H1 (cell line): ENCODE results near the gene H1-8. TPM values are rescaled to one million over a fixed set of nuclear protein-coding genes. Genes with fewer than 3 reads are reported as not detected.
A peak's percentile ranks its signal among the peaks of the same experiment; 100 is the strongest.

Experiments
- CTCF ChIA-PET: fragments of 300-600 bp; sonication (Branson Sonifier 250); formaldehyde crosslinking; loops from one replicate; lab custom pipeline; 2021; ENCODE audit not compliant: partially characterized antibody; lab: Charles Lee
- POLR2A ChIA-PET: fragments of 300-600 bp; sonication (Branson Sonifier 250); formaldehyde crosslinking; loops from one replicate; lab custom pipeline; 2021; ENCODE audit warnings: inconsistent platforms; ENCODE audit not compliant: partially characterized antibody; lab: Charles Lee
- DNase-seq, 2 experiments: peaks; one replicate each; pipeline versions ENCODE4 v3.0.0 to v3.0.0-alpha.2; 2010 to 2022; ENCODE audit warnings: low spot score in 2 of 2, low read depth in 1 of 2, mixed read lengths in 1 of 2
- FAIRE-seq: peaks from 2 replicates; lab custom pipeline; 2011; peaks lifted over from hg19 to GRCh38; lab: Jason Lieb, UNC
- H2AFZ ChIP-seq: 2 replicates; pipeline ENCODE4 v1.8.1; 2012; ENCODE audit warnings: low read length, inconsistent platforms
- H2AK5ac ChIP-seq: 2 replicates; pipeline ENCODE4 v1.6.1; 2013; ENCODE audit warnings: low read depth, low read length
- H2BK120ac ChIP-seq: replicated peaks from 2 replicates; pipeline ENCODE3; 2013; ENCODE audit warnings: low read depth, low read length, inconsistent platforms
- H2BK12ac ChIP-seq: 2 replicates; pipeline ENCODE4 v1.6.1; 2013; ENCODE audit warnings: low read depth, low read length
- H2BK15ac ChIP-seq: 2 replicates; pipeline ENCODE4 v1.6.1; 2013; ENCODE audit warnings: low read length
- H2BK20ac ChIP-seq: 2 replicates; pipeline ENCODE4 v1.6.1; 2013; ENCODE audit warnings: low read length
- H2BK5ac ChIP-seq: 2 replicates; pipeline ENCODE4 v1.6.1; 2013; ENCODE audit warnings: low read depth, low read length
- H3K14ac ChIP-seq: 2 replicates; pipeline ENCODE4 v1.6.1; 2013; ENCODE audit warnings: inconsistent platforms; ENCODE audit not compliant: insufficient read length
- H3K18ac ChIP-seq: 2 replicates; pipeline ENCODE4 v1.6.1; 2013; ENCODE audit warnings: low read length; ENCODE audit errors: extremely low read depth
- H3K23ac ChIP-seq: 2 replicates; pipeline ENCODE4 v1.6.1; 2013; ENCODE audit warnings: inconsistent platforms; ENCODE audit not compliant: insufficient read length
- H3K23me2 ChIP-seq: 2 replicates; pipeline ENCODE4 v1.6.1; 2013; ENCODE audit warnings: low read depth, low read length
- H3K27ac ChIP-seq: 2 replicates; pipeline ENCODE4 v1.6.1; 2011; ENCODE audit warnings: low read depth, low read length, inconsistent platforms
- H3K27me3 ChIP-seq, 4 experiments: replicated peaks in 1 of 4; 1 replicate in 1 of 4; 2 replicates in 3 of 4; pipeline versions ENCODE4 v1.6.1 to v1.8.1; 2011 to 2013; ENCODE audit warnings: low read length in 3 of 4, mild to moderate bottlenecking in 3 of 4, inconsistent platforms in 2 of 4, mixed read lengths in 2 of 4, moderate library complexity in 1 of 4; ENCODE audit not compliant: control insufficient read depth in 3 of 4, insufficient read depth in 3 of 4; ENCODE audit errors: extremely low read depth in 1 of 4
- H3K36me3 ChIP-seq, 4 experiments: 2 replicates each; pipeline versions ENCODE4 v1.6.1 to v1.8.1; 2011 to 2013; ENCODE audit warnings: mild to moderate bottlenecking in 4 of 4, low read length in 3 of 4, moderate library complexity in 2 of 4, control low read depth in 1 of 4, inconsistent platforms in 1 of 4; ENCODE audit not compliant: insufficient read depth in 4 of 4, control insufficient read depth in 2 of 4
- H3K4ac ChIP-seq: replicated peaks from 2 replicates; pipeline ENCODE3; 2013; ENCODE audit warnings: low read length, low read depth, mixed read lengths, inconsistent platforms; ENCODE audit not compliant: insufficient read length
- H3K4me1 ChIP-seq, 4 experiments: replicated peaks in 1 of 4; 1 replicate in 1 of 4; 2 replicates in 3 of 4; pipeline versions ENCODE4 v1.6.1 to v1.8.1; 2011 to 2013; ENCODE audit warnings: low read length in 3 of 4, inconsistent platforms in 2 of 4, mixed read lengths in 1 of 4; ENCODE audit not compliant: insufficient read depth in 4 of 4, control insufficient read depth in 3 of 4
- H3K4me2 ChIP-seq, 2 experiments: 2 replicates each; pipeline versions ENCODE4 v1.6.1 to v1.8.1; 2011 to 2013; ENCODE audit warnings: low read depth in 2 of 2, low read length in 2 of 2, control low read depth in 1 of 2, inconsistent platforms in 1 of 2, mild to moderate bottlenecking in 1 of 2; ENCODE audit not compliant: insufficient read depth in 1 of 2
- H3K4me3 ChIP-seq, 4 experiments: fragments of 200-600, 300-600 bp in 1 of 4; sonication (generic), shearing (Covaris generic), sonication (Bioruptor Twin) in 1 of 4; 2 replicates each; pipeline versions ENCODE4 v1.5.1 to v1.8.1; 2011 to 2016; ENCODE audit warnings: low read length in 4 of 4, low read depth in 3 of 4, control low read depth in 2 of 4, inconsistent platforms in 2 of 4, mild to moderate bottlenecking in 2 of 4, mixed read lengths in 1 of 4, moderate library complexity in 1 of 4; ENCODE audit not compliant: insufficient read depth in 2 of 4; ENCODE audit errors: extremely low read depth in 1 of 4
- H3K56ac ChIP-seq: replicated peaks from 2 replicates; pipeline ENCODE3; 2013; ENCODE audit warnings: low read depth, mild to moderate bottlenecking, mixed read lengths, low read length, inconsistent platforms; ENCODE audit not compliant: insufficient read length
- H3K79me1 ChIP-seq: 2 replicates; pipeline ENCODE4 v1.6.1; 2013; ENCODE audit warnings: low read depth, low read length, control low read depth
- H3K79me2 ChIP-seq, 2 experiments: 2 replicates each; pipeline versions ENCODE4 v1.6.1 to v1.8.1; 2012 to 2013; ENCODE audit warnings: low read length in 2 of 2, mild to moderate bottlenecking in 2 of 2, inconsistent platforms in 1 of 2; ENCODE audit not compliant: insufficient read depth in 2 of 2, control insufficient read depth in 1 of 2
- H3K9ac ChIP-seq, 4 experiments: replicated peaks in 1 of 4; 1 replicate in 1 of 4; 2 replicates in 3 of 4; pipeline versions ENCODE4 v1.6.1 to v1.8.1; 2011 to 2013; ENCODE audit warnings: low read depth in 3 of 4, low read length in 3 of 4, control low read depth in 2 of 4, mild to moderate bottlenecking in 2 of 4, moderate library complexity in 2 of 4, inconsistent platforms in 1 of 4; ENCODE audit errors: extremely low read depth in 1 of 4
- H3K9me3 ChIP-seq, 2 experiments: 2 replicates each; pipeline versions ENCODE4 v1.6.1 to v1.8.1; 2012 to 2013; ENCODE audit warnings: mild to moderate bottlenecking in 2 of 2, moderate library complexity in 2 of 2, control low read depth in 1 of 2, inconsistent platforms in 1 of 2, low read depth in 1 of 2, low read length in 1 of 2, mixed read lengths in 1 of 2; ENCODE audit not compliant: insufficient read depth in 2 of 2
- H4K20me1 ChIP-seq, 2 experiments: replicated peaks in 1 of 2; 2 replicates each; pipeline versions ENCODE3 to v1.8.1; 2011 to 2013; ENCODE audit warnings: inconsistent platforms in 2 of 2, low read length in 2 of 2, mild to moderate bottlenecking in 1 of 2; ENCODE audit not compliant: insufficient read depth in 2 of 2, control insufficient read depth in 1 of 2
- H4K5ac ChIP-seq: 2 replicates; pipeline ENCODE4 v1.6.1; 2013; ENCODE audit warnings: low read length, low read depth, mixed read lengths, inconsistent platforms; ENCODE audit not compliant: insufficient read length
- H4K8ac ChIP-seq: 2 replicates; pipeline ENCODE4 v1.8.0; 2013; ENCODE audit warnings: mild to moderate bottlenecking, moderate library complexity, low read length, inconsistent platforms; ENCODE audit not compliant: insufficient read depth; ENCODE audit errors: extremely low read depth
- H4K91ac ChIP-seq: replicated peaks from 2 replicates; pipeline ENCODE3; 2013; ENCODE audit warnings: low read length, mixed read lengths, inconsistent platforms; ENCODE audit not compliant: insufficient read length
- RAD21 ChIP-seq, 2 experiments: IDR thresholded peaks in 1 of 2; conservative IDR thresholded peaks in 1 of 2; 2 replicates each; pipeline ENCODE4 v1.6.1; 2011; ENCODE audit warnings: low read depth in 2 of 2, low read length in 2 of 2, improper control_type of control experiment in 1 of 2, inconsistent platforms in 1 of 2, mild to moderate bottlenecking in 1 of 2, moderate library complexity in 1 of 2
- WGBS, 2 experiments: shearing (Covaris generic) in 1 of 2; methylation state at CpG; one replicate each; pipeline versions ENCODE4 v1.1.6 to v1.1.7; 2013 to 2015; ENCODE audit warnings: low lambda C conversion rate in 2 of 2, mixed read lengths in 2 of 2, inconsistent platforms in 1 of 2, low coverage in 1 of 2, missing lambda C conversion rate in 1 of 2; ENCODE audit not compliant: insufficient replicate concordance in 2 of 2, insufficient coverage in 1 of 2, insufficient read length in 1 of 2; ENCODE audit errors: extremely low coverage in 1 of 2, missing lambda C conversion rate in 1 of 2; 5-methylcytosine and 5-hydroxymethylcytosine counted together
- polyA plus RNA-seq, 7 experiments: library from polyadenylated mRNA; depleted of rRNA in 3 of 7; stranded (reverse) in 5 of 7; unstranded in 2 of 7; fragments of >200 nt in 5 of 7; fragments of 200-250 nt in 2 of 7; gene quantifications; 1 replicate in 5 of 7; 2 replicates in 1 of 7; 4 replicates in 1 of 7; pipeline versions ENCODE4 v1.2.1 to v1.2.3, GENCODE V29; 2011 to 2013; ENCODE audit warnings: missing spikeins in 2 of 7, mixed read lengths in 2 of 7
- total RNA-seq: library from RNA; stranded (reverse); fragmentation: NEBNext Ultra II Directional; extraction: Animal tissue kit (Norgen Biotek cat#: 25700); gene quantifications from 2 replicates; pipeline ENCODE4 v1.2.1, GENCODE V29; 2021

Gene H1-8
- total and polyA plus RNA-seq, 2 of the 8 experiments (the other 6 are each of a cell fraction or from before 2014, with no cell fraction given) = not detected

GRCh38 chr3:129527262-129527661 lies 15.7 kb upstream of the H1-8 start:
- Histone ChIP-seq H4K8ac (no peak overlapping the region; the same call in 1 of the 2 replicates), H4K91ac (no peak overlapping the region), H2BK12ac (peak overlapping the region; percentile 68; the same call in 1 of the 2 replicates), H3K9ac (no peak overlapping the region), H2BK120ac (no peak overlapping the region), H3K4me2 (no peak overlapping the region), H3K18ac (peak overlapping the region; percentile 60; the same call in 1 of the 2 replicates), H3K27me3 (no peaks in the 10 kb centered on the region), H2AK5ac (no peak overlapping the region), H3K14ac (no peak overlapping the region), H2AFZ (0 out of 2 replicates have a peak overlapping the region, but pooled peaks have one; percentile 9), H3K4ac (no peak overlapping the region), H3K23me2 (peaks cover 2% of the 10 kb centered on the region; the same call in 1 of the 2 replicates), H2BK20ac (no peak overlapping the region), H3K23ac (no peak overlapping the region), H3K79me1 (no peaks in the 10 kb centered on the region), H3K4me1 (peaks cover 3 to 21% (median 9%) of the 10 kb centered on the region in 4 experiments), H3K27ac (no peak overlapping the region), H3K56ac (no peak overlapping the region), H2BK5ac (no peak overlapping the region), H4K5ac (no peak overlapping the region), H3K9me3 (no peaks in the 10 kb centered on the region), H3K36me3 (no peaks in the 10 kb centered on the region), H4K20me1 (no peaks in the 10 kb centered on the region), H3K79me2 (no peaks in the 10 kb centered on the region), H2BK15ac (no peak overlapping the region), H3K4me3 (no peak overlapping the region)
- FAIRE-seq = no peak
- POLR2A ChIA-PET = interaction anchor here (0.7 to 2.7 kb wide), 8 partner anchors 9 to 67 kb away, joined by 3 to 12 read pairs (median 4); no protein-coding TSS in a partner anchor
- 92% methylated on average over 11 of the region's 11 CpGs; no CpG with 5 or more reads in 1 of the 2 experiments for WGBS, 2 experiments
- CTCF ChIA-PET = interaction anchor here (1.2 to 1.7 kb wide), 3 partner anchors 13 to 82 kb away, joined by 3 to 6 read pairs (median 4); no protein-coding TSS in a partner anchor
- DNase-seq = no peak
- TF ChIP-seq RAD21 (IDR thresholded peaks at IDR 0.05 in 1 of 2, conservative IDR thresholded peaks at IDR 0.05 in 1 of 2; ENCODE audit: low read depth in 2 of 2, low read length in 2 of 2) = no peak
